Measurements from ENCODE around the gene MZB1.
A peak's percentile ranks its signal among the peaks of the same experiment; 100 is the strongest.
"Not testable (repeated sequence)": the region's sequence is repeated elsewhere in the genome, so short reads cannot be mapped to it uniquely, and the experiment has no call there.

The MZB1 gene

DNA sequence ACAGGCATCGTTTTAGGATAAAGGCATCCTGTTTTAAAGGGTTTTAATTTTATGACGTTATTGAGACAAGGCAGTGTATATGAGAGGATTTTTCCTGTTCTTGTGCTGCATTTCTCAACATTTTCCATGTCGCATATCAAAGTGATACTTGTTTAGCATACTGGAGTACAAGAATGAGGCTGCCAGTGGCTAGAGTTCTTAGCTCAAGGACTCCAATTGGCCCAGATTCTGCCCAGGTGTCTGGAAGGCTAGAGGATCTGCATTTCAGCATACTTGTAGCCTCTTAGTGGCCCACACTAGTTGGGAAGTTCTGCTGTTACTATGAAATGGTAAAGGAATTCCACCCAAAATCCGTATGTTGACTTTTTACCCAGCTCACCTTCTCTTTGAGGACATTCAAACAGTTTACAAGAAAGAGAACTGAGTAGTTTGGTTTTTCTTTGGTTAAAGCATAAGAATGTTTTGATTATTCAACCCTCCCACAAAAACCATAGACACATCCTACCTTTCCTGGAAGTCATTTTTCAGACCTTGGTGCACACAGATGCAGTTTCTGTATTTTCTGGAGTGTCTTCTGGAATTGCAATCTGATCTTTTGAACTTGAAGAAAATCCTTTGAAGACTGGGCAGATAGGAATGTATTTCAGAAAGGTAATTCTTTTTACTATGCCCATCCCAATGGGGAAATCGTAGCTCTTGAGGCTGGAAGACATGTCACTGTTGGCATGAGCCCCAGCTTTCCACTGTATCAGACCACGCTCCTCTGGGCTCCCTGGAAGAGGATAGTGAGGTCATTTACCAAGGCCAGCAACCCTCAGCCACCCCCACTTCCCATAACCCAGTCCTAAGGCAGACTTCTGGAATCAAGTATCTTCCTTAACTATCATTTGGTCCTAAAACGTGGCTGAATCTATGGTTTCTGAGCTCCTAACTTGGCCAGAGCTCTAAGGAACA is 18.0 kb downstream of the MZB1 start:
- DNase-seq = no peak

DNA sequence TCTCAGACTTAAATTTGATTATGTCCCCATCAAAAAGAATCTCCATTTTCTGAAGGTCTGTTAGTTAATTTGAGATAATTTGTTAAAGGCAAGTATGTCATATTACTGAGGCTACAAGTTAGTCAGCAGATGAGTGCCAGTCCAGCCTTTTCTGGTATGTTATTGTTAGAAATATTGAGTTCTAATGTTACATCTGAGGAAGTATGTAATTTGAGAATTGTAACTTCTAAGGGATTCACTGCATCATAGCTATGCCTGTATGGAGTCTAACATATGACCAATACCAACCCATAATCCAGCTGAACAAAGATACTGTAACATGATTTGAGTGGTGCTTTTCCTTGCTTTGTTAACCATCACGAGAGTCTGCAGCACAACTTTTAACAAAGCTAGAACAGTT is 20.5 kb downstream of the MZB1 start:
- DNase-seq = no peak

DNA sequence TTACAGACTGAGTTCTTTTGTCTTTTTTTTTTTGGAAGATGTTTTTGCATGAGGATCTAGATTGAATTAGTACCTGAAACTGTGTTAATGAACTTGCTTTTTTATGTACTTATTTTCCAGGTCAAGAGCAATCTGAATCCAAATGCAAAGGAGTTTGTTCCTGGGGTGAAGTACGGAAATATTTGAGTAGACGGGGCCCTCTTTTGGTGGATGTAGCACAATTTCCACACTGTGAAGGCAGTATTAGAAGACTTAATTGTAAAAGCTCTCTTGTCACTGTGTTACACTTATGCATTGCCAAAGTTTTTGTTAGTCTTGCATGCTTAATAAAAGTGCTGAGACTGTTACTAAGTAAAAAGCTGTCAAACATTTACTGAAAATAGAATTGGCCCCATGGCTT is 21.1 kb downstream of the MZB1 start:
- DNase-seq = no peak

DNA sequence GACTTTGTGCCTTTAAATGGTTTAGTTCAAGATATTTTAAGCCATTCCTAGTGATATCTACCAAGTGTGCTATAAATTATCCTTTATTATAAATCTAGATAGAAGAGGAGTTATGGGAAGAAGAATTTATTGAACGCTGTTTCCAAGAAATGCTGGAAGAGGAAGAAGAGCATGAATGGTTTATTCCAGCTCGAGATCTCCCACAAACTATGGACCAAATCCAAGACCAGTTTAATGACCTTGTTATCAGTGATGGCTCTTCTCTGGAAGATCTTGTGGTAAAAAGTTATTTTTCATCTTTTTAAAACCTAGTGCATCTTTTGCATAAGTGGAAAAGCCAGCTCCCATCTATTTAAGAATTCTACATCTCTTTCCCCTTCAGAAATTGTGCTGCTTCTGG is 25.2 kb downstream of the MZB1 start:
- DNase-seq = no peak

DNA sequence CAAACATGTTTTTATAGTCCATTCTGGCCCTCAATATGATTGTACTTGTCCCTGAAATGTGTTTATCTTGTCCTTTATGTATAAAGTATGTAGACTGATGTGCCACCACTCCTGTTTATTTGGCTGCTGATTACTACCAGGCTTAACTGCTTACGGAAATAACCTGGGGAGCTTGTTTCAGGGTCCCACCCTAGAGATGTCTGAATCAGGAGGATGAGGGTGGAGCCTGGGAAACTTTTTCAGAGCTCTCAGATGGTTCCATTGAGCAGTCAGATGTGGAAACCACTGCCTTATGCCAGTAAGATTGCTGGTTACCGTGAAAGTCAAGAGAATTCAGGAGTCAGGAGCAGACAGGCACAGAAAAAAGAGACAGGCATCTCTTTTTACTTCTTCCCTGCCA is 25.8 kb downstream of the MZB1 start:
- no peak for DNase-seq

DNA sequence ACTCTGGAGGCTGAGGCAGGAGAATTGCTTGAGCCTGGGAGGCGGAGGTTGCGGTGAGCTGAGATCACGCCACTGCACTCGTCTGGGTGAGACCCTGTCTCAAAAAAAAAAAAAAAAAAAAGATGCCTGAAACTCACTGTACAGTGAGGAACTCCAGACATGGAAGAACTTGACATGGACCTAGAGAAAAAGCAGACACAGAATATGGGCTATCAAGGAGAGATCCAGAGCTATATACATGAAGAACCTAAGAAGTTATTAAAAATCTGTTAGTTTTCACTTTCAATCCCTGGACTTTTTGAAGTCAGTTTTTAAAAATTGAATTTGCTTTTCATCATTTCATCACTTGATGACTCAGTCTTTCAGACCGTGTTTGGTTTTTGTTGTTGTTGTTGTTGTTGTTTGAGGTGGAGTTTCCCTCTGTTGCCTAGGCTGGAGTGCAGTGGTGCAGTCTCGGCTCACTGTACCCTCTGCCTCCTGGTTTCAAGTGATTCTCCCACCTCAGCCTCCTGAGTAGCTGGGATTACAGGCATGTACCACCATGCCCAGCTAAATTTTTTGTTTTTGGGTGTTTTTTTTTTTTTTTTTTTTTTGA is 27.8 kb downstream of the MZB1 start:
- no peak for DNase-seq

DNA sequence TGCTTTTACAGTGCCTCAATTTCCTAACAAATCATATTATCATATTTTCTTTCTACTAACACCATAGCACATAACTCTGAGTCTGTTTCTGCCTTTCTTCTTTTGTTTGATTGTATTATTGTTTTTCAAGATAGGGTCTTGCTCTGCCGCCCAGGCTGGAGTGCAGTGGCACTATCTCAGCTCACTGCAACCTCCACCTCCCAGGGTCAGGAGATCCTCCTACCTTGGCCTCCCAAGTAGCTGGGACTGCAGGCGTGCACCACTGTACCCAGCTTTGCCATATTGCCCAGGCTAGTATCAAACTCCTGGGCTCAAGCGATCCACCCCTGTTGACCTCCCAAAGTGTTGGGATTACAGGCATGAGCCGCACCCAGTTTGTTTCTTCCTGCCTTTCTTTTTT is 29.3 kb downstream of the MZB1 start:
- DNase-seq = no peak

DNA sequence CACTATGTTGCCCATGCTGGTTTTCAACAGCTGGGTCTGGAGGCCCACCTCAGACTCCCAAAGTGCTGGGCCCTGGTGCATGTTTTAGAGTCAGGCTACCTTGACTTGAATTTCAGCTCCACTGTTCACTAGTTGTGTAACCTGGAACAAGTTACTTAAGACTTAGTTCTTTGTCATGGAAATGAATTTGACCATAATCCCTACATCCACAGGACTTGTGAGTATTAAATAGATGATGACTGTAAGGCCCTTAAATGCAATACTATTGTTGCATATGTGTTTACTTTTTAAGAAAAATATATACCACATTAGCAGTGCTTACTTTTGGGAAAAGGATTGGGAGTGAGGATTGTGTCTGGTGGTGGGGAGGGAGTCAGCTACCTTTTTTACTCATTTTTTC is 31.6 kb downstream of the MZB1 start:
- no peak for DNase-seq

DNA sequence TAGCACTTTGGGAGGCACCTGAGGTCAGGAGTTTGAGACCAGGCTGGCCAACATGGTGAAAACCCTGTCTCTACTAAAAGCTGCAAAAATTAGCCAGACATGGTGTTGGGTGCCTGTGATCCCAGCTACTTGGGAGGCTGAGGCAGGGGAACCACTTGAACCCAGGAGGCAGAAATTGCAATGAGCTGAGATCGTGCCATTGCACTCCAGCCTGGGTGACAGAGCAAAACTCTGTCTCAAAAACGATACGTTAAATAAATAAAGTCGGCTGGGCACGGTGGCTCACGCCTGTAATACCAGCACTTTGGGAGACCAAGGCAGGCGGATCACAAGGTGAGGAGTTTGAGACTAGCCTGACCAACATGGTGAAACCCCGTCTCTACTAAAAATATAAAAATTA is 33.8 kb downstream of the MZB1 start:
- DNase-seq = not testable (repeated sequence)

DNA sequence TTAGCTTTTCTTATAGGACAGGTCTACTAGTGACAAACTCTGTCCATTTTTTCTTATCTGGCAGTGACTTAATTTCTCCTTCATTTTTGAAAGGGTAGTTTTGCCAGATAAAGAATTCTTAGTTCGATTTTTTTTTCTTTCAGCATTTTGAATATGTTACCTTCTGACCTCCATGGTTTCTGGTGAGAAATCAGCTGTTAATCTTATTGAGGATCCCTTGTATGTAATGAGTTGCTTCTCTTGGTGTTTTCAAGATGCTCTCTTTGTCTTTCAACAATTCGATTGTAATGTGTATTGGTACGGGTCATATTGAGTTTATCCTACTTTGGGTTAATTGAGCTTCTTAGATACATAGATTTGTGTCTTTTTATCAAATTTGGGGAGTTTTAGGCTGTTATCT is 35.5 kb downstream of the MZB1 start:
- DNase-seq = no peak

DNA sequence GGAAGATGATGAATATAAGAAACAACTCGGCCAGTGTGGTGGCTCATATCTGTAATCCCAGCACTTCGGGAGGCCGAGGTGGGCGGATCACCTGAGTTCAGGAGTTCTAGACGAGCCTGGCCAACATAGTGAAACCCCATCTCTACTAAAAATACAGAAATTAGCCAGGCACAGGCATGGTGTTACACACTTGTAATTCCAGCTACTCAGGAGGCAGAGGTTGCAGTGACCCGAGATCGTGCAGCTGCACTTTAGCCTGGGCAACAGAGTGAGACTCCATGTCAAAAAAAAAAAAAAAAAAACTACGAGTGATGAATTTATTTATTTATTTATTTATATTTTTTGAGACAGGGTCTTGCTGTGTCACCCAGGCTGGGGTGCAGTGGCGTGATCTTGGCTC is 41.9 kb downstream of the MZB1 start:
- DNase-seq = not testable (repeated sequence)

DNA sequence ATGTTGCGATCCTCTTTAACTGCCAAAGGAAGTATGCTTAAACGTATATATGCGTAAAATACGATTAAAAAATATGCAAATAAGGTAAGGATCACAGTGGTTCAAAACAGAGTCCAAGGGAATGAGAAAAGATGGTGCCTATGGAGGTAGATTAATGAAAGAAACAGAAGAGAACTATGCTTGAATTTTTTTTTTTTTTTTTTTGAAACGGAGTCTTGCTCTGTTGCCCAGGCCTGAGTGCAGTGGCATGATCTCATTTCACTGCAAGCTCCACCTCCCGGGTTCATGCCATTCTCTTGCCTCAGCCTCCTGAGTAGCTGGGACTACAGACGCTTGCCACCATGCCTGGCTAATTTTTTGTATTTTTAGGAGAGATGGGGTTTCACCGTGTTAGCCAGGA is 44.3 kb downstream of the MZB1 start:
- not testable (repeated sequence) for DNase-seq

DNA sequence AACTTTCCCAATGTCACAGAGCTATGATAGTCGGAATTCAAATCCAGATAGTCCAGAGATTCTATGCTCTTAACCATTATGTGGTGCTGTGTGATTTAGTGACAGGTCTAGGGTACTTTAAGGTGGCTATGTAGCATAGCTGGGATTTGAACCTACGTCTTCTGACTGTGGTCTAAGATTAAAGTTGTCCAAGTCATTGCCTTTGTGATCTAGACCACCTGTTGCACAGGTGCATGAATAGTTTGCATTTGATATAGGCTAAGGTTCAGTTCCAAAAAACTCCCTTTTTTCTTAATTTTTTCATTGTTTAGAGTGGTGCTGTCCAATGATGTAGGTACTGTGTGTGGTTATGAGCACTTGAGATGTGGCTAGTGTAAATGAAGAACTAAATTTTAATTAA is 45.5 kb downstream of the MZB1 start:
- no peak for DNase-seq

DNA sequence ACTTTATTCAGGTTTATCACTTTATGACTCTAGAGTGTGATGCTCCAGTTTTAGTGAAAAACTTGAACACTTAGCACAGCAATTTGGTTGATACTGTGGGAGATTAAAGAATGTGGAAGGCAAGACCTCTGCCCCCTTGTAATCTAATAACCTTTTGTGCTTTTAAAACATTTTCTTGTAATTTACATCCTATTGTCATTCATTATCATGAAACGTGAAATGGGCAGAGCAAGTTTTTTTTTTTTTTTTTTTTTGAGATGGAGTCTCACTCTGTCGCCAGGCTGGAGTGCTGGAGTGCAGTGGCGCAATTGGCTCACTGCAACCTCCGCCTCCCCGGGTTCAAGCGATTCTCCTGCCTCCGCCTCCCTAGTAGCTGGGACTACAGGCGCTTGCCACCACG is 46.2 kb downstream of the MZB1 start:
- no peak for DNase-seq

DNA sequence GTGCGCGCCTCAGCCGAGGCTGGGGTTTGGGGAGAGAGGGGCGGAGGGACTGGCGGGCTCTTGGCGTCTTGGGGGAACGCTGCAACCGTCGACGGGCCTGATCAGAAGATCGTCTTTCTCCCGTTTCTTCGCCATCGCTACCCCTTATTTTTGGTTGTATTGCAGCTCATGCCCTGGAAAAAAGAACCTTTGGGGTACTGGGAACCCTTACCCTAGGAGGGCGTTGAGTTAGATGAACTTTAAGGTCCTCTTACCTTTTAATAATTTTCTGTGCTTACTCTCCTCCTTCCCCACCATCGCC is 47.3 kb downstream of the MZB1 start:
- no peak for DNase-seq

DNA sequence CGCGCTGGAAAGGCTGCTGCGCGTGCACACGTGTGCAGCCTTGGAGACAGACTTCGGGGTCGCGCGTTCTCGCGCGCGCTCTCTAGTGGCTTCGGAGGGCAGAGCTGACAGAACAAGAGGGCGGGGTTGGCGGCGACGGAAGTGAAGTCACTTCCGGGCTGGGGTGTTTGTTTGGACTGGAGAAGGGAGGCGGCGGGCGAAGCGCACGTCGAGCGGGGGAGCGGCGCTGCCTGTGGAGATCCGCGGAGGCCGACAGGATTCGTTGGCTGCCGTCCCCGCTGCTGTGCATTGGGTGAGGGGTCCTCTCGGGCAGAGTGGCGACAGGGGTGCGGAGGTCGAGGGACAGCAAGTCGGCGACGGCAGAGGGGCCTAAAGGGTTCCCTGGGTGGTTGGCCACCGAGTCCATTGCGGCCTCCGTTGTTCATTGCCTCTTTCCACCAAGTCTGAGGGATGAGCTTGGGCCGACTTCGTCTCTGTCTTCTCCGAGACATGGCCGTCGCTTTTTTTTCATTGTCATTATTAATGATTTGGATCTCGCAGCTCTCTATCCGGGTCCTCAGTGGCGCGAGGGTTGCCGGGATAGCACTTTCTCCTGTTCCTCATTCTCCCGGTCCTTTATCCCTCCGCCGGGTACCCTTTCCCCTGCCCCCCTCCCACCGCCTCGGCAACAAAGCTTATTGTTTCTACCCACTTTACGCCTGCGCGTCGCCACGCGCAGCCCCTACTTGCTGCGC is 47.9 kb downstream of the MZB1 start, which contains the start of gene PAIP2:
Gene PAIP2 (plus strand): TSS at position 166 of the 734 bp plus-strand sequence. CDS start 21,931 bp downstream, outside the sequence.
- peak; percentile 97 for DNase-seq

DNA sequence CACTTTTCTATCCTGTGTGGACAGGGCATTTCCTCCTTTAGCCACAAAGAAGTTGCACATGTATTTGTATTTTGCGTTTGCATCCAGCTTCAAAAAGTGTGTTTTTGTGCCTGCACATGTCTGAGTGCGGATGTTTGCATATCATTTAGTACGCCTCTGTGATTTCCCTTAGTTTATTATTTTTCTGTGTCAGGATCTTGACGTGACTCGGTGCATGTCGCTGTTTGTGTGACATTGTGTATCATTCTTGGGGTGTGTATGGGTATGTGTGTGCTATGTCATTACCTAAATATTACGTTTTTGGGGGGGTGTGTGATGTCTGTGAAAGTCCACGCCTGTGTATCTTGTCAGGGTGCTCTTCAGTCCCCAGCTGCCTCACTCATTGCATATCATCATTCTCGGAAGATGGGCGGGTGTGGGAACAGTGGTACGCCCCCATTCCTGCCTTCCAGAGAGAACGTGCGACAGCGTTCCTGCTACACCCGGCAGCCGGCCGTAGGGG is 48.5 kb downstream of the MZB1 start:
- DNase-seq = no peak

DNA sequence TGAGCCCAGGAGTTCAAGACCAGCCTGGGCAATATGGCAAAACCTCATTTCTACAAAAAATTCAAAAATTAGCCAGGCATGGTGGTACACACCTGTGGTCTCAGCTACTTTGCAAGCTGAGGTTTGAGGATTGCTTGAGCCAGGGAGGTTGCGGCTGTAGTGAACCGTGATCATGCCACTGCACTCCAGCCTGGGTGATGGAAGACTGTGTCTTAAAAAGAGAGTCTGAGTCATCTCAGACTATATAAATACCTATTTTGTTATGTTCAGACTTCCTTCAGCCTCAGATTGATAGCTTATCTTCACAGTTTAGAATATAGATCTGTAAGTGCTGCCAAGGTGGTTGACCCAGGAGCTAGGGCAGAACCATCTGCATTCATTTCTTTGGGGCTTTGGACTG is 49.7 kb downstream of the MZB1 start:
- no peak for DNase-seq
